Measurements from ENCODE around the gene PDCD4. TPM values are rescaled to one million over a fixed set of nuclear protein-coding genes. Genes with fewer than 3 reads are reported as not detected.

PDCD4 gene
- total and polyA plus RNA-seq, 2 of the 13 experiments (the other 11 are each of a cell fraction or from before 2014, with no cell fraction given): 22.8 to 56.2 TPM

GRCh38 chr10:110827410-110827809 lies 44.3 kb upstream of the PDCD4 start:
- no peak overlapping the region for H3K27ac ChIP-seq (ENCODE audit: extremely low read length, insufficient read depth, low read length)
- ATAC-seq (peak; percentile 66), DNase-seq (ENCODE audit: low spot score) (peak; percentile 24), FAIRE-seq (no peak)
- intact Hi-C loops (cut with micrococcal nuclease; ENCODE audit: unreplicated experiment) (no loop called here), in situ Hi-C loops (cut with HindIII; ENCODE audit: extremely low pct_ligation_motif_present, low pct_unique_long_range_greater_than_20kb) (no loop called here)
- no peaks in the 10 kb centered on the region for H3K79me2 ChIP-seq (ENCODE audit: insufficient read depth, low read length)
- no peak overlapping the region for H3K9ac ChIP-seq (ENCODE audit: insufficient read depth, low read depth, low read length)
- BruUV-seq (replicated peaks): no TSS peak
- H3K36me3 ChIP-seq (replicated peaks in 1 of 2; ENCODE audit: control insufficient read depth in 1 of 2, insufficient read depth in 2 of 2, low read length in 2 of 2): no peaks in the 10 kb centered on the region
- H3K4me3 ChIP-seq (replicated peaks in 1 of 3; ENCODE audit: insufficient read depth in 1 of 3, low read depth in 2 of 3, low read length in 3 of 3): peak overlapping the region in 1 of 3 experiments; percentile 50; a peak in 1 of 6 replicates
- H3K27me3 ChIP-seq (ENCODE audit: control insufficient read depth in 1 of 2, insufficient read depth in 2 of 2, low read length in 2 of 2): no peaks in the 10 kb centered on the region; a peak in 2 of 5 replicates
- peaks cover 73% of the 10 kb centered on the region for H3K4me1 ChIP-seq (ENCODE audit: insufficient read depth, low read length)
- H3K9me3 ChIP-seq (ENCODE audit: low read length): no peaks in the 10 kb centered on the region
- no peaks in the 10 kb centered on the region for H4K20me1 ChIP-seq (ENCODE audit: insufficient read depth, low read length)
- CTCF ChIA-PET (ENCODE audit: low intra/inter-chr PET ratio, low total read pairs): no interaction called here
- POLR2A ChIA-PET: no interaction called here
- WGBS (ENCODE audit: low lambda C conversion rate): 4% methylated on average over 4 of the region's 4 CpGs
- H2AFZ ChIP-seq (ENCODE audit: low read length): no peak overlapping the region
- H3K4me2 ChIP-seq (ENCODE audit: low read depth, low read length): peak overlapping the region; percentile 68
- TF ChIP-seq ZNF205 (CRISPR knock-in tag; IDR thresholded peaks at IDR 0.05): no peak
- no peak for TF ChIP-seq DDIT3 (CRISPR knock-in tag; IDR thresholded peaks at IDR 0.05)
- no peak for TF ChIP-seq ZNF784 (CRISPR knock-in tag; IDR thresholded peaks at IDR 0.05; ENCODE audit: borderline replicate concordance)
- TF ChIP-seq NR2C2 (CRISPR knock-in tag; IDR thresholded peaks at IDR 0.05; ENCODE audit: borderline replicate concordance): no peak
- TF ChIP-seq ZNF20 (CRISPR knock-in tag; IDR thresholded peaks at IDR 0.05): no peak
- no peak for TF ChIP-seq NAIF1 (CRISPR knock-in tag; IDR thresholded peaks at IDR 0.05; ENCODE audit: borderline replicate concordance)
- TF ChIP-seq ZNF138 (CRISPR knock-in tag; IDR thresholded peaks at IDR 0.05; ENCODE audit: low read depth): no peak
- TF ChIP-seq MEF2D (CRISPR knock-in tag; IDR thresholded peaks at IDR 0.05): no peak
- TF ChIP-seq HNRNPK (IDR thresholded peaks at IDR 0.05; ENCODE audit: low read depth, low read length, poor library complexity, severe bottlenecking): no peak
- no peak for TF ChIP-seq YEATS2 (CRISPR knock-in tag; IDR thresholded peaks at IDR 0.05; ENCODE audit: borderline replicate concordance)
- no peak for TF ChIP-seq ONECUT2 (CRISPR knock-in tag; IDR thresholded peaks at IDR 0.05)
- no peak for TF ChIP-seq ZNF18 (CRISPR knock-in tag; IDR thresholded peaks at IDR 0.05; ENCODE audit: insufficient replicate concordance)
- no peak for TF ChIP-seq ZNF431 (CRISPR knock-in tag; IDR thresholded peaks at IDR 0.05; ENCODE audit: borderline replicate concordance, low read depth)
- no peak for TF ChIP-seq ZNF33A (CRISPR knock-in tag; IDR thresholded peaks at IDR 0.05; ENCODE audit: borderline replicate concordance)
